Myocyte (in vitro differentiated cells): Measurements from ENCODE around the gene SP110. TPM values are rescaled to one million over a fixed set of nuclear protein-coding genes. Genes with fewer than 3 reads are reported as not detected.
"Not testable (repeated sequence)": the region's sequence is repeated elsewhere in the genome, so short reads cannot be mapped to it uniquely, and the experiment has no call there.

ENCODE experiments used
- DNase-seq: peaks from one replicate; pipeline ENCODE4 v3.0.0-alpha.2; 2012; ENCODE audit warnings: low read depth
- total RNA-seq: library from RNA; depleted of rRNA; stranded (reverse); fragments of >200 nt; gene quantifications from 2 replicates; pipeline ENCODE4 v1.2.3, GENCODE V29; 2014

Gene SP110
- total RNA-seq, 1 donor from 2014 or later: 15.1 TPM

GRCh38 chr2:230128623-230129342, 91.0 kb downstream of the SP110 start:
- no peak for DNase-seq

- DNase-seq: peak; percentile 44
Observed at GRCh38 chr2:230127195-230127594, 92.6 kb downstream of the SP110 start.

GRCh38 chr2:230124757-230125431, 94.9 kb downstream of the SP110 start:
- DNase-seq: no peak

- DNase-seq: no peak
Observed at GRCh38 chr2:230124235-230124634, 95.5 kb downstream of the SP110 start.

- DNase-seq: not testable (repeated sequence)
Observed at GRCh38 chr2:230120376-230120775, 99.4 kb downstream of the SP110 start.

GRCh38 chr2:230119827-230120226, 100.0 kb downstream of the SP110 start:
- not testable (repeated sequence) for DNase-seq

Other genes with a start within 250 kb of the SP110 start
- gene SLC16A14, start 151.1 kb downstream of the SP110 start, total RNA-seq: 0.52 and 0.80 TPM in 2 replicates
- gene SP140, start 5.8 kb upstream of the SP110 start, total RNA-seq: 0.42 and 0.80 TPM in 2 replicates
- 9.7 and 14.4 TPM in 2 replicates for gene SP140L, start 107.2 kb upstream of the SP110 start, total RNA-seq
- 55.3 and 92.6 TPM in 2 replicates for gene SP100, start 196.2 kb upstream of the SP110 start, total RNA-seq